Dermis microvascular lymphatic vessel endothelial cell (primary cell): ENCODE data around the gene ATP6V0A1. TPM values are rescaled to one million over a fixed set of nuclear protein-coding genes. Genes with fewer than 3 reads are reported as not detected.
"Not testable (repeated sequence)": the region's sequence is repeated elsewhere in the genome, so short reads cannot be mapped to it uniquely, and the experiment has no call there.

Experiments used
- DNase-seq, 2 donors: peaks; one replicate each; pipeline versions ENCODE4 v3.0.0 to v3.0.0-alpha.2; 2010; ENCODE audit warnings: low read depth in 2 of 2
- total RNA-seq: library from RNA; depleted of rRNA; stranded (reverse); fragments of >200 nt; gene quantifications from 2 replicates; pipeline ENCODE4 v1.2.1, GENCODE V29; 2014

Gene ATP6V0A1
- total RNA-seq, 1 donor from 2014 or later = 16.0 TPM

DNA sequence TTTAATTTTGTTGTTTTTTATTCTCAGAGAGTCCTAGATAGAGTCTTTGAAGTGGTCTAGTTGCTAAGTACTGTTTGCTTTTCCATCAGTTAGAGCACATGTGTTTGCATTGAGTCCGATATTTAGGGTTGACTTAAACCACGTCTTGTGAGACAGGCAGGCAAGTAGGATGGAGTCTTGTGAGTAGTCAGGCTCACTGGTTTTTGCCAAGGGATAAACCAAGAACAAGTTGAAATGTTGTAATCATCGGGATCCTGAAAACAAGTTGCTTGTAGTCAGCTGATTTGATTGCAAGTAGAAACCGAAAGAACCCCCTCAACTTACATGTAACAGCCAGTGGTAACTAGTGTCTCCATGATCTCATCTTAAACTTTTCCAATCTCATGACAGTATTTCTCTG, 17.2 kb downstream of the ATP6V0A1 start:
- DNase-seq = no peak

DNA sequence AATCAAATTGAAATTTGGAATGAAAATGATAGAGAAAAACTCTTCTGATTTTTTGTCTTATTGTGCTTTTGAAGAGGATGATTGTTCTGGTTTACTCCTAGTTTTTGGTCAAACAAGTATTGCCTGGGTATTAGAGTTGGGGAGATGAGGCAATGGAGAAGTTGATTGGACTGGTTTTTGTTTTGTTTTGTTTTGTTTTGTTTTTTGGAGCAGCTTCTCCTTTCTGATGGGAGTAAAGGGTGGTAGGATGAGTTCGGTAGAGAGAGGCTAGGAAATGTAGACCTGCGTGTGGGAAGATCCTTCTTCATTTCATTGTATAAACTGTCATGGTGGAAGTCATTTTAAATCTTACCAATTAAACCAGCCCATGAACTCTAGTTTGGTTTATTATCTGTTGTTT, 17.7 kb downstream of the ATP6V0A1 start:
- no peak for DNase-seq

DNA sequence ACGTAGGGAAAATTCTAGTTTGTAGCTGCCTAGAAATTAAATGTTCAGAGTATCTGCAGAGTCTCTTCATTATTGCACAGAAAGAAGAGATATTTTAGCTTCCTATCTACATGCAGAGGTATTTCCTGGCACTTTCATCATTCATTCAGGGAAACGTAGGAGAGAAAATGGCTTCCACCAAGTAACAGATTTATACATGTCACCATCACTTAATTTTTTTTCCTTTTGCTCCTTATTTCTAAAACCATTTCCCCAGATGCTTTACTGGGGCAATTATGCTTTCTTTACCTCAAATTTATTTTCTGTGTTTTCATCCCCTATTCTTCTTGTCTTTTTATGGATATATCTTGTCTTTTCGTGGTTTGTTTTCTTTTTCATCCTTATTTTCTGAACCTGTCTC, 18.5 kb downstream of the ATP6V0A1 start:
- DNase-seq = no peak

DNA sequence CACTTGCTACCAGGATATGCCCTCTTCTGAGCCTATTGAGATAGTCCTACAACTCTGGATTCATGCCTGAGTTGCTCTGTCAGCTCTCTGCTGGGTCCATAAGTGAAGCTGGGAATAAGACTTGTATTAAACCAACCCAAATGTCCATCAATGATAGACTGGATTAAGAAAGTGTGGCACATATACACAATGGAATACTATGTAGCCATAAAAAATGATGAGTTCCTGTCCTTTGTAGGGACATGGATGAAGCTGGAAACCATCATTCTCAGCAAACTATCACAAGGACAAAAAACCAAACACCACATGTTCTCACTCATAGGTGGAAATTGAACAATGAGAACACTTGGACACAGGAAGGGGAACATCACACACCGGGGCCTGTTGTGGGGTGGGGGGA, 19.1 kb downstream of the ATP6V0A1 start:
- not testable (repeated sequence) for DNase-seq

DNA sequence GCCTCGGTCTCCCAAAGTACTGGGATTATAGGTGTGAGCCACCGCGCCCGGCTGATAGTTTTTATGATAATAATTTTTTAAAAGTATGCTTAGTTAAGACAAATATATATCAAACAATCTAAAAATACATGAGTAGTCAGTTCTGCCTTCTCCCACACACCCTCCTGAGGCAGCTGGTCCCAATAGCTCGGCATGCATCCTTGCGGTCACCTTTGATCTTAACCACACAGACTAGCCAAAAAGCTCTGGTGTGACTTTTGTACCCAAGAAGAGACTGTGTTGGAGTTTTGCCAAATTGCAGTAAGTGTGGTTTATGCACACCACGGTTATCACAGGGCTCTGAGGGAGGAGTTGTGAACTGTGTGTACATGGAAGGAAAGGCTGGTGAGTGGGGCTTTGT, 25.6 kb downstream of the ATP6V0A1 start:
- no peak for DNase-seq

DNA sequence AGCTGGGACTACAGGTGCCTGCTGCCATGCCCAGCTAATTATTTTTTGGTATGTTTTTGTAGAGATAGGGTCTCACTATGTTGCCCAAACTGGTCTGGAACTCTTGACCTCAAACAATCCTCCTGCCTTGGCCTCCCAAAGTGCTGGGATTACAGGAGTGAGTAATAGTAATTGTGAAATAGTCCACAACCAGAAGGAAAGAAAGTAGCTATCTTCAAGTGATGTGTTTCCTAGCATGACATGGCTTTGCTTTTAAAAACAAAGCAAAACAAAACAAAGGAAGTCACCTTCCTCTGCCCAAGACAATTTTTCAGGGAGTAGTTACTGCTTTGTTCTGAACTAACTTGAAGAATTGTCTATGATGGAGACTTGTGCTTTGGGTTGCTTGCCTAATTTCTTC, 27.0 kb downstream of the ATP6V0A1 start:
- DNase-seq = no peak

DNA sequence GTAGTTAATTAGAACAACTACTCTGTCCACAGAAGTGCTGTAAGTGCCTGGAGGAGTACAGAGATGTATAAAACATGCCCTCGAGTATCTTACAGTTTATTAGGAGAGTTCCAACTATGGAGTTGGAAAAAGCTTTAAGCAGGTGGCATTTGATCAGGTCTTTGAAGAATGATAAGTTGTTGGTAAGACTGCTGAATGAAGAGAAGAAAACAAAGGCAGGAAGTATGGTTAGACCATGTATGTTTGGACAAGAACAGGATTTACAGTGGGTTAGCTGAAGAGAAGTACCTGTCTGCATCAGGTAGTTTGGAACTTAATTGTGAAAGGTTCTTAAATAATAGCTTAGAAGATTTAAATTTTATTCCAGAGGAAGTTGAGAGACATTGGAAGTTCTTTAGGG, 29.4 kb downstream of the ATP6V0A1 start:
- DNase-seq = no peak

DNA sequence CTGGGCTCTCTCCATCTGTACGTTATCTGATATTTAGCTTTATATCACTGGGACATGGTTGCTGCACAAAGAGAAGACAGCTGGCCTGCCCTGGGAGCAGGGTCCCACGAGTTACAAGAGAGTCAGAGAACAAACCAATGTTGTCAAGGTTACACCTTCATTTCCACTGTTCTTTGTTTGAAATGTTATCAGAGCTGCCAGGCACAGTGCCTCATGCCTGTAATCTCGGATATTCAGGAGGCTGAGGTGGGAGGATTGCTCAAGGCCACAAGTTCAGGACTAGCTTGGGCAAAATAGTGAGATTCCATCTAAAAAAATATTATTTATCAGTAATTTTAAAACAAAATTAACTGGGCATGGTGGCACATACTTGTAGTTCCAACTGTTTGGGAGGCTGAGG, 34.6 kb downstream of the ATP6V0A1 start:
- no peak for DNase-seq

DNA sequence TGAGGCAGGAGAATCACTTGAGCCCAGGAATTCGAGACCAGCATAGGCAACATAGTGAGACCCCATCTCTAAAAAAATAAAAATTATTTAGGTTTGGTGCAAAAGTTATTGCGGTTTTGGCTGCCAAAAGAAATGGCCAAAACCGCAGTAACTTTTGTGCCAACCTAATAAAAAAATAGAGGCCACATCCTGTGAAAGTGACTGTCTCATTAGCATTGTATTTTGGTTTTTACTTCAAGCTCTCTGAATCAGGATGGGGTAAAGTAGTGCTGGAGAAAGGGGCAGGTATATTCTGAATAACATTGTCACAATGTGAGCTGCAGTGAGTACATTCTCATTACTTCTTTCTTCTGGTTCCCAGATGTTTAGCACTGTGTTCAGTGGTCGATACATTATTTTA, 36.0 kb downstream of the ATP6V0A1 start:
- no peak for DNase-seq

DNA sequence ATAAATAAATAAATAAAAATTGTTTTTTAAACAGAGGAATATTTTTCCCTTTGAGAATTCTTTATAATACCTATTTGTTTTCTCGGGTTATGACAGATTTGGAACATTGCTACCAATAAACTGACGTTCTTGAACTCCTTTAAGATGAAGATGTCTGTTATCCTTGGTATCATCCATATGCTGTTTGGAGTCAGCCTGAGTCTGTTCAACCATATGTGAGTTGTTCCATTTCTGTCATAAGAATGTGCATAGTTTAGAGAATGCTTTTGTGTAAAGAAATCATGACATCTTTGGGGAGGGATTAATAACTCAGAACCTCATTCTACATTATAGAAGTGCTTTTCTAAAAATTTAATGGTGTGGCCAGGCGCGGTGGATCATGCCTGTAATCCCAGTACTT, 40.1 kb downstream of the ATP6V0A1 start:
- no peak for DNase-seq

DNA sequence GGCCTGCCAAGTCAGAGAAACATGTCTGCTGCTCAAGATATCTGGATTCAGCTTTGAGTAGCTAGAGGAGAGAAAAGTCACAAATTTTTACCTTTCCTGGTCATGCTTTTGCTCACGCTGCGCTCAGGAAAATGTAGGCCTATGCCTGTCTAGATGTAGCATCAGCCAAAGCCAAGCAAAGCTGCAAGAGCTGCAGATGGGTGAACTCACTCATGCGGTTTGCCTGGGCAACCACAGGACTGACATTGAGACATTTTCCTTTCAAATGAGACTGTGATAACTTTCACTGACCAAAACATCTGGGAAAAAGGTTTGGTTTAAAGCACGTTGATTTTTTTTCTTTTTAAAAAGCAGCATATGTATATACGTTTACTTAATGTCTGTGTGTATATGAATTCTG, 43.4 kb downstream of the ATP6V0A1 start:
- DNase-seq = no peak

DNA sequence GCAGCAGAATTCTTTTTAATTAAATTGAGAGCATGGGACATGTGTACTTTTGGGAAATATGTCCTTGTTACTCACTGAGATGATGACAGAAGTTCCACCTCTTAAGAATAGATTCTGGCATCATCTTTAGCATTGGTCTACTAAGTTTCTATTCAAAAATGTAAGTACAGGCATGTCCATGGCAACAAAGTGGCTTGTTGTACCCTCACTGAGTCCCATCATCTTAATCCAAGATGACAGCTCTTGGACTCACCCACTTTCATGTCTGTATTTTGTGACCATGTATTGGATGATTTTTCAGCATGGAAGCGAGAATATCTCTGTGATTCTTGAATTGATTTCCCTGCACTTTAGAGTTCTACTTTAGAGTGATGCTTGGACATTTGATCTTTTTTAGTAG, 44.2 kb downstream of the ATP6V0A1 start:
- no peak for DNase-seq

DNA sequence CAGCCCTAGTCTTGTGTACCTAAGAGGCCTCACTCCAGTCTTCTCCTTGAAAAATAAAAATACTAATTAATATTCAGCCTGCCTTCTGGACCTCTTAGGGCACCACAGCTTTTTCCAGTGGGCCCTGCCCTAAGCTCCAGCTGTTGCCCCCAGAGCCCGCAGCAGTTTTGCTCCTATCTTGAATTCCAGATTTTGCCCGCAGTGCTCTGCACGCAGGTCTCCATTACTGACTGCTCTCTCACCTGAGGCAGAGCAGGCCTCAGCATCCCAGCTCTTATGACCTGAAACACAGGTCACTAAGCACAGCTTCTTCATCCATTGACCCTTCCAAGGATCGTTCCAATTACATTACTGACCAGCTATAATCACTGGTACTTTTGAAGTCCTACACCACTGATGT, 49.0 kb downstream of the ATP6V0A1 start:
- DNase-seq = no peak

DNA sequence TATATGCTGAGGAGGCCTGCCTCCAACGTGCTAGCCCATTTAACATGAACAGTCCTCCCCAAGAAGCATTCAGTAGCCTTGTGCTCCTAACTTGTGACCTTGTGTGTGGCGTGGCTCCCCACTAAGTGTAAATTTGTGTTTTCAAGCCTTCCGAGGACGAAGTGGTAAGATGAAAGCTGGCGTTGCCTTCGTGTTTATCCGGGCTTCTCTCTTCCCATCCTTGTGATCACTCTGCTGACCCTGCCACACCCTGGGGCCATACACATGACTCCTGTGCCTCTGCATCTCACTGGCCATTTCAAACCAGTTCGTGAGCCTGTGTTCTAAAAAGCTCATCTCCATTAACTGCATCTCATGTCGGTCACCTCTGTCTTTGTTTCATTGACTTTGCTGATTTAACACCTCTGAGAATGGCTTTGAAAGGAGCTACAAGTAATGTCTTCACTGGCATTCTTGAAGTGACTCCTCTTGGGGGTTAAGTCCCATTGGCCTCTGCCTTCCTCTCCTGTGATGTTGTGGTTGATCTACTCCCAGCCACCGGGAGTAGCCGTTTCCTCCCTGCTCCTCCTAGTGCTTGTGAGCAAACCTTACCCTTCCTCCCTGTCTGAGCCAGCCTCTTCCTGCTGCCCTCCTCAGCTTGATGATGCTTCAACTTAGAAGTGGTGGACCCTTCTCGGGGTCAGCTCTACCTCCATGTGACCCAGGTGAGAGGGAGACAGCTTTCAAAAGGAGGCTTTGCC, 49.9 kb downstream of the ATP6V0A1 start:
- DNase-seq = peak in 1 of 2 donors; percentile 58

DNA sequence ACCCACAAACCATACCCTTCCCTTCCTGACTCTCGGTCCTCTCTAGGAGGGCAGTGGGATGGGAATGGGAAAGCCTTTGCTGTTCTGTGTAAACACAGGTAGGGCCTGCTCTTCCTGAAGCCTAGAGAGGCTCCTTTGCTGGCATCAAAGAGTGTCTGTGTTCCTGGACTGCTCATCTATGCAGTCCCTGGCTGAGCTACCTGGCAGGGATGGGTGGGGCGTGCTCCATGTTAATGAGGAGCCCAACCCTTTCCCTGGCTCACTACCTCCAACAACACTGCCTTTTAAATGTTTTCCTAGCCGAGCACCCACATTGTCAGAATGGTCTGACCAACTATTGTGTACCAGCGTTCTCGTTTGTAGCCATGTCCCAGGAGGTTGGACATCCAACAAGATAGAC, 50.7 kb downstream of the ATP6V0A1 start:
- DNase-seq = no peak

DNA sequence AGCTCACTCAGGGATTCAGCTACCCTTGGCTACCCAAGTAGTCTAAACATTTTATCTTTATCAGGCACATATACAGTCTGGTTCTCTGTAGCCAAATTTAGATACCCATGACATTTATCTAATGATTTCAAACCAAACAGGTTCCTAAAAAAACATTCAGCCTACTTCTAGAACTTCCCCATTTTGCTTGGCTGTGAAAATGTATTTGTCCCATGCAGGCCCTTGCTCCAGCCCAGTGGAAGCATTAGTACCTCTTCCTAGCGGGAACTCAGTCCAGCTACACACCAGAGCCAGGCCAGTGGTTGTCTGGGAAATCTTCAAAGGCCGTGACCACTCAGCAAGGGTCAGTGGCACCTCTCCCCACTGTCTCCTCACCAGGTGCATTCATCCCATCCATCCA, 51.2 kb downstream of the ATP6V0A1 start:
- no peak for DNase-seq

DNA sequence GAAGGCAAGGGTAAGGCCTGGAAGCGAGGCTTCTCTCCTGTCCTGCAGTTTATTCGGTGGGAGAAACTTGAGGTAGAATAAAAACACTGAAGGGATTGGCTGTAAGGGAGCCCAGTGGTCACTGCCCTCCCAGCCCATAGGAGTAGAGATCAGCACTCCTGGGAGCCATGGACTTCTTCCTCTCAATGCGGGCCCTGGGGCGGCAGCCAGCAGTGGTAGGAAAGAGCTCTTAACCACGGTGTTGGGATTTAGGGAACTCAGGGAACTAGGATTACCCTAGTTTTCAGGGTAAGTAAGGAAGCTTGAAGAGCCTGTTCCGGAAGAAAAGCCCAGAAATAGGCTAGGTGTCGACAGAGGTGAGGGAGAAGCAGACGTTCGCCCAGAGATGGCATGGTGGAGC, 53.6 kb downstream of the ATP6V0A1 start:
- no peak for DNase-seq

DNA sequence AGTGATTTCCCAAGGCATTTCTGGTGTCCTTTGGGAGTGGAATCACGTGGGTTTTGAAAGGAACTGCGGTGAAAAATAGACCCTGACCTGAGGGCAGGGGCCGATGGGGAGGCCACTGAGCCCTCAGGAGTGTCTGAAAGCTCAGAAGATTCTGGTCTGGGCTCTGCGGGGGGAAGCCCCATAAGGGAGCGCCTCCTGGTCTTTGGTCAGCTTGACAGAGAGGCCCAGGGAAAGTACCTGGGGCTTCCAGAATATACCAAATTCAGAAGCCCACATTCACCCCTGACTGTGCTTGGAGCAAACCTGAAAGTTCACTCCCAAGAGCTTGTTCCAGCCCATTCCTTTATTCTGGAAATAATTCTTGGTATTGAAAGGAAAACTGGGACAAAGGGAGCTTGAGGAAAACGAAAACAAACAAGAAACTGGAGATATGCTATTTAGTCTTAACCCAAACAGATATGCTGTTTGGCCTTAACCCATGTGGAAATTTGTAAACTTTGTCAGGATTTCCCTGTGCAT, 54.1 kb downstream of the ATP6V0A1 start:
- no peak for DNase-seq

DNA sequence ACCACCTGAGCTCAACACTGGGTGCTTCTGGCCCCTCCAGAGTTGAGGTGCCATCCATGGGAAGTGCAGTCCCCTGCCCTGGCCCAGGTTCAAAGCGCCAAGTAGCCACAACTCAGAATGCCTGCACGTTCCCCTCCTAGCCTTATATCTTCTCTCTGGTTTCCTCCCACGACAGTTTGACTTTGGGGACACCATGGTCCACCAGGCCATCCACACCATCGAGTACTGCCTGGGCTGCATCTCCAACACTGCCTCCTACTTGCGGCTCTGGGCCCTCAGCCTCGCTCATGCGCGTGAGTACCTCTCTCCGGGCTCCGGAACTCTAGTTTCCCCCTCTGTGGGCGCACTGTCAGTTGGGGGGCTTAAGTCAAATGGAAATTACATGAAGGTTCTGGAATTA, 55.0 kb downstream of the ATP6V0A1 start:
- DNase-seq = no peak

DNA sequence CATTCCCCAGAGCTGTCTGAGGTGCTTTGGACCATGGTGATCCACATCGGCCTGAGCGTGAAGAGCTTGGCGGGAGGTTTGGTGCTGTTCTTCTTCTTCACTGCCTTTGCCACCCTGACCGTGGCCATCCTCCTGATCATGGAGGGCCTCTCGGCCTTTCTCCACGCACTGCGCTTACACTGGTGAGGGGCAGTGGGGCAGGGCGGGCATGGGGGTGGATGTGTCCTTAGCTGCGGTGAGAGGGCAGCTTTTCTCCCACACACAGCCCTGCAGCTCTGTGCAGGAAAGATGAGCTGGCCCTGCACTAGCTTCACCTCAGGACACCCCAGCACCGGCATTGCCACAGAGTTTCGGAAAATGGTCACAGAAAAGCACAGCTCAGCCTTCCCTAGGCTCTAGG, 55.6 kb downstream of the ATP6V0A1 start:
- DNase-seq = no peak

DNA sequence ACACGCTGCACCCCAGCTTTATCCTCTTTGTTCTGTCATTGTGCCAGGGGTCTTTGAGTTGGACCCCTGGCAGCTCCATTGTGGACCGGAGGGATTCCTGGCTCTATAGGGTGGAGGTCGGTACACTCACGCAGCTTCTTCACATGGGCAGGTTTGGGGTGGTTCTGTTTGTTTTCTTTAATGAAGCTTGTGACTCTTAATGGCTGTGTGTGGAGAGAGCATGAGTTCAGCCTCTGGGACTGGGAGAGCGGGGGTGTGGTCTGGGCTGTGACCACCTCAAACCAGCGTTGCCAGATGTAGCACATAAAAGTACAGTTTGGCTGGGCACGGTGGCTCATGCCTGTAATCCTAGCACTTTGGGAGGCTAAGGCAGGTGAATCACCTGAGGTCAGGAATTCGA, 56.2 kb downstream of the ATP6V0A1 start:
- no peak for DNase-seq

DNA sequence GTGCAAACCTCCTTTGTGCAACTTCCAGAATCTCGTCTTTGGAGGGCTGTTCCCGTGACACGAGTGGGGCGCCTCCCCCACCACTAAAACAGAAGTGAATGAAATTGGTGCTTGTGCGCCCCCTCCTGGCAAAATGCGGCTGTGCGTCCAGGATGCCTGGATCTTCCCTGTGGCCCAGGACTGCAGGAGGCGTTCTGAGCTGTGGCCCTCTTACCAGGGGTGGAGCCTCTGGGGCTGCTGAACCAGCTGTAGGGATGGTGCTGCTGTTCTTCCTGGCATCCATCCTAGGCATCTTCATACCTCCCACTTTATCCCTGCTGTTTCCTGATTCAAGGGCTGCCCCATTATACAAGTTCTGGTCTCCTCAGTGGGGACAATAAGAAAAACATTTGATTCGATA, 58.8 kb downstream of the ATP6V0A1 start:
- DNase-seq = peak in 1 of 2 donors; percentile 86

DNA sequence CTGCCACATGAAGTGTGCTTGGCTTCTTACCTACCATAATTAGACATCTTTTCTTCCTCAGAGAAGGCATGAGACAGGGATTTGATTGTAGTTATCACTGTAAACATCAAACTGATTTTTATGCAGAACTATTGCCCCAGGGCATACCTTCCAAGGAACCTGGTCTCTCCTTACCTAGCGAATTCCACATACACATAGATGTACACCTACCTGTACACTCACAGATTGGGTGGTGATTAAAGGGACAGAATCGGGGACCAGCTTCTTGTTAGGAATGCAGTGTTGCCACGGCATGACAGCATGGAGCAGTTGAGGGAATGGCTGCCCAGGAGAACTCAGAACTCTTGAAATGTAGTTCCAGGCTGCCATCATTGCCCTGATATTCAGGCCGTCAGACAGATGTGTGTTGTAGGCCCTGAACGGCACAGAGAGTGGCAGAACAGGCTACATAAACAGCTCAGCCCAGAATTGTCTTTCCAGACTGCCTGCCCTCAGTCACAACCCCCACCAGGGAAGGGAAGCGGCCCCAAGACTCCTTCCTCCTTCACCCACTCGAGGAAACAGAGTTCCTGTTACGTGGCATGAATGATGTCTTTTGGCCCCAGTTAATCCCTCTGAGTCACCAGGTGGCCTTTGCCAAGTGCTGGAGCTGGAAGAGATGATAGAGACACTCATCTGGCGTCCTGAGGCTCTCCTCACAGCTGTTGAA, 59.5 kb downstream of the ATP6V0A1 start:
- DNase-seq = peak in 1 of 2 donors; percentile 96
